ENCODE measurements around the gene TSSC4.
"Not testable (repeated sequence)": the region's sequence is repeated elsewhere in the genome, so short reads cannot be mapped to it uniquely, and the experiment has no call there.

Gene TSSC4

GRCh38 chr11:2400069-2400761 is at the start of gene TSSC4:
Gene TSSC4 (plus strand): TSS chr11:2400750. CDS start chr11:2402634, 1,884 bp downstream.
- DNase-seq, result peak; percentile 90 to 97

- DNase-seq, result no peak
These were observed 48.8 kb upstream of the TSSC4 start for GRCh38 chr11:2351701-2352100.

- no peak for DNase-seq
These were observed 48.1 kb upstream of the TSSC4 start for GRCh38 chr11:2352420-2352819.

- DNase-seq, result no peak
These were observed 45.4 kb upstream of the TSSC4 start for GRCh38 chr11:2355000-2355644.

GRCh38 chr11:2357246-2357645 is 43.3 kb upstream of the TSSC4 start:
- no peak for DNase-seq

GRCh38 chr11:2357651-2358050 is 42.9 kb upstream of the TSSC4 start:
- DNase-seq, result not testable (repeated sequence)

- no peak for DNase-seq
These were observed 41.7 kb upstream of the TSSC4 start for GRCh38 chr11:2358754-2359442.

- no peak for DNase-seq
These were observed 41.0 kb upstream of the TSSC4 start for GRCh38 chr11:2359557-2359956.

- no peak for DNase-seq
These were observed 40.4 kb upstream of the TSSC4 start for GRCh38 chr11:2360081-2360642.

- no peak for DNase-seq
These were observed 39.0 kb upstream of the TSSC4 start for GRCh38 chr11:2361565-2361964.

GRCh38 chr11:2362414-2362813 is 38.1 kb upstream of the TSSC4 start:
- DNase-seq, result no peak

- no peak for DNase-seq
These were observed 37.4 kb upstream of the TSSC4 start for GRCh38 chr11:2363130-2363529.

GRCh38 chr11:2363577-2364370 is 36.8 kb upstream of the TSSC4 start:
- DNase-seq, result no peak

GRCh38 chr11:2364386-2364785 is 36.2 kb upstream of the TSSC4 start:
- not testable (repeated sequence) for DNase-seq

GRCh38 chr11:2365571-2366210 is 34.9 kb upstream of the TSSC4 start:
- DNase-seq, result no peak

- no peak for DNase-seq
These were observed 34.3 kb upstream of the TSSC4 start for GRCh38 chr11:2366276-2366675.

GRCh38 chr11:2366733-2367132 is 33.8 kb upstream of the TSSC4 start:
- DNase-seq, result no peak

GRCh38 chr11:2367266-2368160 is 33.0 kb upstream of the TSSC4 start:
- no peak for DNase-seq

GRCh38 chr11:2368178-2368850 is 32.2 kb upstream of the TSSC4 start:
- DNase-seq, result no peak

GRCh38 chr11:2368851-2369180 is 31.7 kb upstream of the TSSC4 start:
- no peak for DNase-seq

- no peak for DNase-seq
These were observed 31.2 kb upstream of the TSSC4 start for GRCh38 chr11:2369320-2369719.
